GM21576 (cell line): ENCODE measurements around the gene CCM2.
"Not testable (repeated sequence)": the region's sequence is repeated elsewhere in the genome, so short reads cannot be mapped to it uniquely, and the experiment has no call there.

Experiments used
- ATAC-seq: cut with Tn5 transposase; IDR thresholded peaks from one replicate; pipeline ENCODE4 v1.9.1; 2021; ENCODE audit warnings: mild to moderate bottlenecking, moderate library complexity; ENCODE audit not compliant: unreplicated experiment

Gene CCM2

GRCh38 chr7:44999245-45000092, 532 bp upstream of the CCM2 start:
- peak; percentile 59 for ATAC-seq

GRCh38 chr7:45001138-45001694, 1.2 kb downstream of the CCM2 start:
- ATAC-seq, result peak; percentile 38

- ATAC-seq, result no peak
Observed at GRCh38 chr7:45001826-45002225, 1.8 kb downstream of the CCM2 start.

GRCh38 chr7:45003789-45004188, 3.8 kb downstream of the CCM2 start:
- ATAC-seq, result no peak

- no peak for ATAC-seq
Observed at GRCh38 chr7:45007106-45007505, 7.1 kb downstream of the CCM2 start.

GRCh38 chr7:45007571-45008328, 7.7 kb downstream of the CCM2 start:
- peak; percentile 61 for ATAC-seq

- no peak for ATAC-seq
Observed at GRCh38 chr7:45013465-45013967, 13.5 kb downstream of the CCM2 start.

- ATAC-seq, result no peak
Observed at GRCh38 chr7:45015313-45015712, 15.3 kb downstream of the CCM2 start.

GRCh38 chr7:45017253-45017652, 17.3 kb downstream of the CCM2 start:
- no peak for ATAC-seq

- no peak for ATAC-seq
Observed at GRCh38 chr7:45020915-45021314, 20.9 kb downstream of the CCM2 start.

- ATAC-seq, result no peak
Observed at GRCh38 chr7:45021604-45022296, 21.7 kb downstream of the CCM2 start.

- ATAC-seq, result no peak
Observed at GRCh38 chr7:45024126-45024744, 24.2 kb downstream of the CCM2 start.

GRCh38 chr7:45025473-45025872, 25.5 kb downstream of the CCM2 start:
- not testable (repeated sequence) for ATAC-seq

GRCh38 chr7:45026013-45026412, 26.0 kb downstream of the CCM2 start:
- ATAC-seq, result no peak

- ATAC-seq, result no peak
Observed at GRCh38 chr7:45026984-45027773, 27.2 kb downstream of the CCM2 start.

GRCh38 chr7:45027774-45028114, 27.7 kb downstream of the CCM2 start:
- ATAC-seq, result no peak

- ATAC-seq, result no peak
Observed at GRCh38 chr7:45028138-45028919, 28.3 kb downstream of the CCM2 start.

- ATAC-seq, result no peak
Observed at GRCh38 chr7:45028920-45029344, 28.9 kb downstream of the CCM2 start.

GRCh38 chr7:45031829-45032228, 31.8 kb downstream of the CCM2 start:
- no peak for ATAC-seq
